HepG2 (cell line): ENCODE measurements around the gene ZNF213. TPM values are rescaled to one million over a fixed set of nuclear protein-coding genes. Genes with fewer than 3 reads are reported as not detected.

ENCODE experiments used
- HNRNPUL1 ChIP-seq: fragments of 200-400 bp; formaldehyde crosslinking; IDR thresholded peaks from 2 replicates; pipeline ENCODE4 v1.6.1; 2017; ENCODE audit warnings: low read depth, mild to moderate bottlenecking, low read length, moderate library complexity
- KLF12 ChIP-seq: sonication (generic); formaldehyde crosslinking; IDR thresholded peaks from 2 replicates; pipeline ENCODE4 v1.4.0; 2020; ENCODE audit warnings: missing genetic modification reagents, borderline replicate concordance
- MAFF ChIP-seq: IDR thresholded peaks from 2 replicates; pipeline ENCODE4 v1.6.1; 2011; ENCODE audit warnings: low read depth, low read length, improper control_type of control experiment
- MED1 ChIP-seq: sonication (generic); formaldehyde crosslinking; IDR thresholded peaks from 2 replicates; pipeline ENCODE4 v1.4.0; 2020; ENCODE audit warnings: missing genetic modification reagents
- NPAS2 ChIP-seq: sonication (generic); formaldehyde crosslinking; IDR thresholded peaks from 2 replicates; pipeline ENCODE4 v1.8.0; 2022; ENCODE audit warnings: mild to moderate bottlenecking, missing genetic modification reagents, borderline replicate concordance
- SOX13 ChIP-seq, 3 experiments: fragments of 450-650 bp in 1 of 3; sonication (generic) in 1 of 3; formaldehyde crosslinking in 1 of 3; IDR thresholded peaks in 2 of 3; conservative IDR thresholded peaks in 1 of 3; 2 replicates each; pipeline versions ENCODE4 v1.5.0 to v1.6.1; 2016 to 2020; ENCODE audit warnings: antibody characterized with exemption in 1 of 3, mild to moderate bottlenecking in 1 of 3, missing compliant biosample characterization in 1 of 3, missing genetic modification reagents in 1 of 3, moderate library complexity in 1 of 3
- THAP8 ChIP-seq: sonication (generic); formaldehyde crosslinking; IDR thresholded peaks from 2 replicates; pipeline ENCODE4 v1.5.1; 2020; ENCODE audit warnings: missing genetic modification reagents, mild to moderate bottlenecking, borderline replicate concordance
- XRCC5 ChIP-seq: fragments of 200-400 bp; formaldehyde crosslinking; optimal IDR thresholded peaks from 2 replicates; pipeline ENCODE3; 2017; ENCODE audit warnings: mild to moderate bottlenecking, low read length
- ZBTB10 ChIP-seq: sonication (generic); formaldehyde crosslinking; IDR thresholded peaks from 2 replicates; pipeline ENCODE4 v1.4.0; 2020; ENCODE audit warnings: missing genetic modification reagents, borderline replicate concordance
- ZBTB7B ChIP-seq: sonication (generic); formaldehyde crosslinking; IDR thresholded peaks from 2 replicates; pipeline ENCODE4 v1.4.0; 2020; ENCODE audit warnings: missing genetic modification reagents
- ZNF101 ChIP-seq: sonication (generic); formaldehyde crosslinking; IDR thresholded peaks from 2 replicates; pipeline ENCODE4 v1.4.0; 2020; ENCODE audit warnings: mild to moderate bottlenecking, low read depth, missing genetic modification reagents, borderline replicate concordance
- ZNF570 ChIP-seq: sonication (generic); formaldehyde crosslinking; IDR thresholded peaks from 2 replicates; pipeline ENCODE4 v1.4.0; 2020; ENCODE audit warnings: mild to moderate bottlenecking, missing genetic modification reagents, borderline replicate concordance
- ZNF724P ChIP-seq: sonication (generic); formaldehyde crosslinking; IDR thresholded peaks from 2 replicates; pipeline ENCODE4 v1.8.0; 2022; ENCODE audit warnings: missing genetic modification reagents, borderline replicate concordance
- ZNF747 ChIP-seq: sonication (generic); formaldehyde crosslinking; IDR thresholded peaks from 2 replicates; pipeline ENCODE4 v1.8.1; 2023; ENCODE audit warnings: missing genetic modification reagents, mild to moderate bottlenecking, borderline replicate concordance
- ZNF788 ChIP-seq: sonication (generic); formaldehyde crosslinking; IDR thresholded peaks from 2 replicates; pipeline ENCODE4 v1.5.0; 2020; ENCODE audit warnings: mild to moderate bottlenecking, missing genetic modification reagents, borderline replicate concordance
- ZNF83 ChIP-seq: sonication (generic); formaldehyde crosslinking; IDR thresholded peaks from 2 replicates; pipeline ENCODE4 v1.4.0; 2020; ENCODE audit warnings: missing genetic modification reagents, mild to moderate bottlenecking, borderline replicate concordance
- polyA plus RNA-seq, 8 experiments: library from polyadenylated mRNA; depleted of rRNA in 3 of 8; stranded (reverse) in 7 of 8; unstranded in 1 of 8; fragments of >200 nt; fragmentation: Illumina TruSeq in 4 of 8; extraction: Trizol in 4 of 8; gene quantifications; 2 replicates each; pipeline versions ENCODE4 v1.2.1 to v1.2.3, GENCODE V29; 2011 to 2016; ENCODE audit warnings: low read depth in 4 of 8, missing spikeins in 1 of 8, mixed read lengths in 1 of 8; ENCODE audit not compliant: insufficient read depth in 1 of 8
- total RNA-seq, 5 experiments: library from RNA; depleted of rRNA; stranded (reverse); fragments of >200 nt; fragmentation: Illumina TruSeq; extraction: Trizol; gene quantifications; 2 replicates each; pipeline ENCODE4 v1.2.3, GENCODE V29; 2016; ENCODE audit warnings: low read depth in 1 of 5
- TF ChIP-seq, protein P1 (sequence below): sonication (generic); formaldehyde crosslinking; IDR thresholded peaks from 2 replicates; pipeline ENCODE4 v1.4.0; 2020; ENCODE audit warnings: missing genetic modification reagents
- TF ChIP-seq, protein P2 (sequence below): sonication (generic); formaldehyde crosslinking; IDR thresholded peaks from 2 replicates; pipeline ENCODE4 v1.4.0; 2020; ENCODE audit warnings: mild to moderate bottlenecking, missing genetic modification reagents, borderline replicate concordance
- TF ChIP-seq, protein P3 (sequence below): sonication (generic); formaldehyde crosslinking; IDR thresholded peaks from 2 replicates; pipeline ENCODE4 v1.4.0; 2020; ENCODE audit warnings: missing genetic modification reagents, mild to moderate bottlenecking, borderline replicate concordance

ZNF213 gene
- total and polyA plus RNA-seq, 2 of the 13 experiments (the other 11 are each of a cell fraction or from before 2014, with no cell fraction given): 0.59 to 0.97 TPM

- no peak for TF ChIP-seq THAP8 (CRISPR knock-in tag)
- TF ChIP-seq ZNF724P (CRISPR knock-in tag): peak; percentile 39; the same call in 1 of the 2 replicates
- TF ChIP-seq ZNF570 (CRISPR knock-in tag): no peak
- peak; percentile 92 for TF ChIP-seq ZBTB7B (CRISPR knock-in tag)
- TF ChIP-seq, protein P1, sequence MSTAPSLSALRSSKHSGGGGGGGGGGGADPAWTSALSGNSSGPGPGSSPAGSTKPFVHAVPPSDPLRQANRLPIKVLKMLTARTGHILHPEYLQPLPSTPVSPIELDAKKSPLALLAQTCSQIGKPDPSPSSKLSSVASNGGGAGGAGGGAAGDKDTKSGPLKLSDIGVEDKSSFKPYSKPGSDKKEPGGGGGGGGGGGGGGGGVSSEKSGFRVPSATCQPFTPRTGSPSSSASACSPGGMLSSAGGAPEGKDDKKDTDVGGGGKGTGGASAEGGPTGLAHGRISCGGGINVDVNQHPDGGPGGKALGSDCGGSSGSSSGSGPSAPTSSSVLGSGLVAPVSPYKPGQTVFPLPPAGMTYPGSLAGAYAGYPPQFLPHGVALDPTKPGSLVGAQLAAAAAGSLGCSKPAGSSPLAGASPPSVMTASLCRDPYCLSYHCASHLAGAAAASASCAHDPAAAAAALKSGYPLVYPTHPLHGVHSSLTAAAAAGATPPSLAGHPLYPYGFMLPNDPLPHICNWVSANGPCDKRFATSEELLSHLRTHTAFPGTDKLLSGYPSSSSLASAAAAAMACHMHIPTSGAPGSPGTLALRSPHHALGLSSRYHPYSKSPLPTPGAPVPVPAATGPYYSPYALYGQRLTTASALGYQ (CRISPR knock-in tag): peak; percentile 65; the same call in 1 of the 2 replicates
- TF ChIP-seq ZBTB10 (CRISPR knock-in tag): 0 out of 2 replicates have a peak, but pooled peaks have one; percentile 75
- peak; percentile 39; the same call in 1 of the 2 replicates for TF ChIP-seq ZNF747 (CRISPR knock-in tag)
- TF ChIP-seq, protein P2, sequence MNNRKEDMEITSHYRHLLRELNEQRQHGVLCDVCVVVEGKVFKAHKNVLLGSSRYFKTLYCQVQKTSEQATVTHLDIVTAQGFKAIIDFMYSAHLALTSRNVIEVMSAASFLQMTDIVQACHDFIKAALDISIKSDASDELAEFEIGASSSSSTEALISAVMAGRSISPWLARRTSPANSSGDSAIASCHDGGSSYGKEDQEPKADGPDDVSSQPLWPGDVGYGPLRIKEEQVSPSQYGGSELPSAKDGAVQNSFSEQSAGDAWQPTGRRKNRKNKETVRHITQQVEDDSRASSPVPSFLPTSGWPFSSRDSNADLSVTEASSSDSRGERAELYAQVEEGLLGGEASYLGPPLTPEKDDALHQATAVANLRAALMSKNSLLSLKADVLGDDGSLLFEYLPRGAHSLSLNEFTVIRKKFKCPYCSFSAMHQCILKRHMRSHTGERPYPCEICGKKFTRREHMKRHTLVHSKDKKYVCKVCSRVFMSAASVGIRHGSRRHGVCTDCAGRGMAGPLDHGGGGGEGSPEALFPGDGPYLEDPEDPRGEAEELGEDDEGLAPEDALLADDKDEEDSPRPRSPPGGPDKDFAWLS (CRISPR knock-in tag): no peak
- TF ChIP-seq ZNF788: peak; percentile 80; the same call in 1 of the 2 replicates
- TF ChIP-seq ZNF83 (CRISPR knock-in tag): 0 out of 2 replicates have a peak, but pooled peaks have one; percentile 25
- TF ChIP-seq SOX13 (IDR thresholded peaks at IDR 0.05): 0 out of 2 replicates have a peak, but pooled peaks have one; percentile 30
- TF ChIP-seq SOX13 (CRISPR knock-in tag; conservative IDR thresholded peaks at IDR 0.05 in 1 of 2, IDR thresholded peaks at IDR 0.05 in 1 of 2): peak in 1 of 2 experiments; percentile 23; a peak in 1 of 4 replicates
- 0 out of 2 replicates have a peak, but pooled peaks have one; percentile 50 for TF ChIP-seq KLF12 (CRISPR knock-in tag)
- TF ChIP-seq, protein P3, sequence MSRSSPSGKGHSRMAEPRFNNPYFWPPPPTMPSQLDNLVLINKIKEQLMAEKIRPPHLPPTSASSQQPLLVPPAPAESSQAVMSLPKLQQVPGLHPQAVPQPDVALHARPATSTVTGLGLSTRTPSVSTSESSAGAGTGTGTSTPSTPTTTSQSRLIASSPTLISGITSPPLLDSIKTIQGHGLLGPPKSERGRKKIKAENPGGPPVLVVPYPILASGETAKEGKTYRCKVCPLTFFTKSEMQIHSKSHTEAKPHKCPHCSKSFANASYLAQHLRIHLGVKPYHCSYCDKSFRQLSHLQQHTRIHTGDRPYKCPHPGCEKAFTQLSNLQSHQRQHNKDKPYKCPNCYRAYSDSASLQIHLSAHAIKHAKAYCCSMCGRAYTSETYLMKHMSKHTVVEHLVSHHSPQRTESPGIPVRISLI (CRISPR knock-in tag): peak; percentile 49; the same call in 1 of the 2 replicates
- no peak for TF ChIP-seq NPAS2 (CRISPR knock-in tag)
- TF ChIP-seq HNRNPUL1: no peak
- TF ChIP-seq ZNF101 (CRISPR knock-in tag): no peak
- TF ChIP-seq MED1 (CRISPR knock-in tag): peak; percentile 72
- TF ChIP-seq MAFF: no peak
- TF ChIP-seq XRCC5: peak; percentile 61
Observed at GRCh38 chr16:3106205-3106928, 28.5 kb upstream of the ZNF213 start (continued).
